Adrenal gland (tissue), 5 donors: ENCODE results near the gene RAP1GAP.

Experiments
- CTCF ChIP-seq, 6 experiments: fragments of 450-650 bp in 4 of 6; fragments of 200-600 bp in 2 of 6; sonication (generic) in 1 of 6; IDR thresholded peaks; 1 replicate in 5 of 6; 2 replicates in 1 of 6; pipeline versions ENCODE4 v1.5.1 to v1.8.0; 2016 to 2021; ENCODE audit warnings: antibody characterized with exemption in 6 of 6, mild to moderate bottlenecking in 2 of 6, moderate library complexity in 1 of 6
- POLR2A ChIP-seq, 2 donors: fragments of 450-650 bp; IDR thresholded peaks; one replicate each; pipeline ENCODE4 v1.6.1; 2017; ENCODE audit warnings: antibody characterized with exemption in 2 of 2, mild to moderate bottlenecking in 2 of 2, moderate library complexity in 1 of 2
- donor health status: DM: no; HTN: no; CAD: no.

DNA sequence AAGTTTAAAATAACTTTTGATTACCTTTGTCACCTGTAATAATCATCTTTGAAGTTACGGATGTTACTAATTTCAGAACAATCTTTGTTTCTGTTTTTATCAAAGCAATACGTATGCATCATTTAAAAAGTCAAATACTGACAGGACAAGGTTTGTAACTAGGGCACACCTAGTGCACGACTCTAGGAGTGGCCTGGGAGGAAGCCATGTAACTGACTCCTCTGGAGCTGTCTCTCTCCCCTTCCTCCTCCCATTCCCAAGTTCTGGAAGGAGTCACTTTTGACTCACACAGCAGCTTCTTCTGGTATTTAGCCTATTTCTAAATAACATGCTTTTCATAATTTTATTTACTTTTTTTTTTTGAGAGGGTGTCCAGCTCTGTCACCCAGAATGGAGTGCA, 11.8 kb upstream of the RAP1GAP start:
- no peak for TF ChIP-seq CTCF (IDR thresholded peaks at IDR 0.05)
- TF ChIP-seq POLR2A (IDR thresholded peaks at IDR 0.05), result no peak
